Right ventricle myocardium superior (tissue), 1 donor: ENCODE results near the gene TDRD7. TPM values are rescaled to one million over a fixed set of nuclear protein-coding genes. Genes with fewer than 3 reads are reported as not detected.

Source experiments
- ATAC-seq: fragments of 200-7000 bp; cut with Tn5 transposase; one replicate; pipeline ENCODE4 v1.9.1; 2020; ENCODE audit warnings: mild to moderate bottlenecking; ENCODE audit not compliant: poor library complexity
- DNase-seq: peaks from one replicate; pipeline ENCODE4 v3.0.0-alpha.2; 2020
- intact Hi-C: fragments of 100-400 bp; cut with DNase I; formaldehyde crosslinking; loops from one replicate; pipeline ENCODE4 v1.11.2; 2022
- long read RNA-seq: library from polyadenylated mRNA; unstranded; transcript quantifications from one replicate; pipeline ENCODE4 v2.0.0, GENCODE V29; 2021
- total RNA-seq: library from RNA; stranded (reverse); fragmentation: NEBNext Ultra II Directional; extraction: Animal tissue kit (Norgen Biotek cat#: 25700); gene quantifications from one replicate; pipeline ENCODE4 v1.2.1, GENCODE V29; 2021
- donor health status: DM: no; HTN: yes; CAD: no; lungs with severe emphysema.

Gene TDRD7
- 7.9 TPM for total RNA-seq
- long read RNA-seq, transcript TDRD7-201 (17 exons, 3,834 nt) = major isoform, 10 of 24 reads
- long read RNA-seq, partial matches to known transcripts = 1 of 24 reads
- long read RNA-seq, other reads (novel, unspliced or antisense) = 13 of 24 reads

GRCh38 chr9:97411789-97412625, at the start of gene TDRD7:
TSS of gene TDRD7 (plus strand) at chr9:97412096. CDS start at chr9:97428466, 16,370 bp downstream.
- ATAC-seq = peak; percentile 98
- peak; percentile 93 for DNase-seq
- intact Hi-C loops = no loop called here

GRCh38 chr9:97362777-97363545, 48.9 kb upstream of the TDRD7 start:
- no peak for DNase-seq
- intact Hi-C loops = no loop called here
- ATAC-seq = no peak

- intact Hi-C loops = no loop called here
- no peak for DNase-seq
- no peak for ATAC-seq
These were observed 48.1 kb upstream of the TDRD7 start for GRCh38 chr9:97363661-97364299.

GRCh38 chr9:97364769-97365490, 47.0 kb upstream of the TDRD7 start:
- ATAC-seq (no peak), DNase-seq (no peak)
- intact Hi-C loops = no loop called here

GRCh38 chr9:97365634-97366033, 46.3 kb upstream of the TDRD7 start:
- ATAC-seq (no peak), DNase-seq (no peak)
- intact Hi-C loops = no loop called here

- ATAC-seq (no peak), DNase-seq (no peak)
- intact Hi-C loops = no loop called here
These were observed 45.4 kb upstream of the TDRD7 start for GRCh38 chr9:97366476-97366875.

- DNase-seq (no peak), ATAC-seq (no peak)
- intact Hi-C loops = no loop called here
These were observed 45.0 kb upstream of the TDRD7 start for GRCh38 chr9:97366889-97367288.

GRCh38 chr9:97367729-97368128, 44.2 kb upstream of the TDRD7 start:
- DNase-seq = no peak
- ATAC-seq = no peak
- intact Hi-C loops = no loop called here

- DNase-seq = no peak
- intact Hi-C loops = no loop called here
- ATAC-seq = no peak
These were observed 42.9 kb upstream of the TDRD7 start for GRCh38 chr9:97368964-97369363.

GRCh38 chr9:97372580-97372979, 39.3 kb upstream of the TDRD7 start:
- ATAC-seq = no peak
- intact Hi-C loops = no loop called here
- no peak for DNase-seq

- no peak for DNase-seq
These were observed 38.6 kb upstream of the TDRD7 start for GRCh38 chr9:97373331-97373730.

GRCh38 chr9:97374811-97375210, 37.1 kb upstream of the TDRD7 start:
- ATAC-seq = no peak
- intact Hi-C loops = no loop called here
- no peak for DNase-seq

More at GRCh38 chr9:97373331-97373730, 38.6 kb upstream of the TDRD7 start:
- intact Hi-C loops = no loop called here
- no peak for ATAC-seq

GRCh38 chr9:97376902-97377301, 35.0 kb upstream of the TDRD7 start:
- ATAC-seq (no peak), DNase-seq (no peak)
- intact Hi-C loops = no loop called here

GRCh38 chr9:97382099-97382718, 29.7 kb upstream of the TDRD7 start:
- ATAC-seq (no peak), DNase-seq (no peak)
- intact Hi-C loops = no loop called here

GRCh38 chr9:97384406-97385262, 27.3 kb upstream of the TDRD7 start:
- intact Hi-C loops = no loop called here
- ATAC-seq (no peak), DNase-seq (no peak)

- ATAC-seq = no peak
- intact Hi-C loops = no loop called here
- no peak for DNase-seq
These were observed 26.2 kb upstream of the TDRD7 start for GRCh38 chr9:97385626-97386264.

GRCh38 chr9:97386265-97386633, 25.6 kb upstream of the TDRD7 start:
- intact Hi-C loops = no loop called here
- DNase-seq = no peak
- ATAC-seq = no peak
